Measurements from ENCODE around the gene EDNRB. TPM values are rescaled to one million over a fixed set of nuclear protein-coding genes. Genes with fewer than 3 reads are reported as not detected.

Gene EDNRB
- total RNA-seq, 4 donors from 2014 or later, result 7.7 to 21.5 (median 12.2) TPM

- no peak for DNase-seq
- Histone ChIP-seq H3K27ac (no peak overlapping the region), H3K9me3 (no peaks in the 10 kb centered on the region), H3K36me3 (no peaks in the 10 kb centered on the region), H3K27me3 (no peaks in the 10 kb centered on the region), H3K4me3 (no peak overlapping the region), H3K4me1 (no peaks in the 10 kb centered on the region)
- TF ChIP-seq POLR2A (IDR thresholded peaks at IDR 0.05) (no peak), CTCF (IDR thresholded peaks at IDR 0.05) (no peak)
Measured at GRCh38 chr13:77930430-77930829, 11.8 kb upstream of the EDNRB start.

GRCh38 chr13:77928909-77929308 is 10.3 kb upstream of the EDNRB start:
- no peaks in the 10 kb centered on the region for H3K4me1 ChIP-seq
- H3K9me3 ChIP-seq, result no peaks in the 10 kb centered on the region
- no peak overlapping the region for H3K27ac ChIP-seq
- H3K27me3 ChIP-seq, result no peaks in the 10 kb centered on the region
- TF ChIP-seq POLR2A (IDR thresholded peaks at IDR 0.05) (no peak), CTCF (IDR thresholded peaks at IDR 0.05) (no peak)
- no peak overlapping the region for H3K4me3 ChIP-seq
- DNase-seq, result no peak
- H3K36me3 ChIP-seq, result no peaks in the 10 kb centered on the region

GRCh38 chr13:77925616-77926015 is 7.0 kb upstream of the EDNRB start:
- no peak overlapping the region for H3K4me3 ChIP-seq

GRCh38 chr13:77919921-77920294 is 1.3 kb upstream of the EDNRB start:
- TF ChIP-seq POLR2A (IDR thresholded peaks at IDR 0.05), result no peak
- TF ChIP-seq CTCF (IDR thresholded peaks at IDR 0.05), result no peak
- Histone ChIP-seq H3K27me3 (no peaks in the 10 kb centered on the region), H3K4me3 (peak overlapping the region; percentile 30 to 55 (median 40)), H3K27ac (peak overlapping the region; percentile 21 to 75 (median 43)), H3K36me3 (no peaks in the 10 kb centered on the region), H3K9me3 (no peaks in the 10 kb centered on the region), H3K4me1 (no peaks in the 10 kb centered on the region)
- no peak for DNase-seq

More at GRCh38 chr13:77925616-77926015, 7.0 kb upstream of the EDNRB start:
- Histone ChIP-seq H3K27ac (no peak overlapping the region), H3K27me3 (no peaks in the 10 kb centered on the region), H3K9me3 (no peaks in the 10 kb centered on the region), H3K36me3 (no peaks in the 10 kb centered on the region), H3K4me1 (no peaks in the 10 kb centered on the region)
- no peak for DNase-seq
- TF ChIP-seq POLR2A (IDR thresholded peaks at IDR 0.05) (no peak), CTCF (IDR thresholded peaks at IDR 0.05) (no peak)

GRCh38 chr13:77919246-77919920 is 752 bp upstream of the EDNRB start:
- Histone ChIP-seq H3K36me3 (no peaks in the 10 kb centered on the region), H3K27ac (peak overlapping the region; percentile 22 to 75 (median 54)), H3K9me3 (no peaks in the 10 kb centered on the region)

More at GRCh38 chr13:77919246-77919920, 752 bp upstream of the EDNRB start:
- no peaks in the 10 kb centered on the region for H3K27me3 ChIP-seq
- peak in 2 of 3 donors; percentile 52 to 53 for DNase-seq
- TF ChIP-seq POLR2A (IDR thresholded peaks at IDR 0.05), result no peak
- TF ChIP-seq CTCF (IDR thresholded peaks at IDR 0.05), result no peak
- H3K4me3 ChIP-seq, result peak overlapping the region; percentile 30 to 55 (median 40)
- H3K4me1 ChIP-seq, result no peaks in the 10 kb centered on the region

Data from Peyer's patch (tissue), 4 donors.